ENCODE results near the gene SHC2. TPM values are rescaled to one million over a fixed set of nuclear protein-coding genes. Genes with fewer than 3 reads are reported as not detected.
"Not testable (repeated sequence)": the region's sequence is repeated elsewhere in the genome, so short reads cannot be mapped to it uniquely, and the experiment has no call there.

SHC2 gene
- total RNA-seq, 1 experiment from 2014 or later = 12.7 TPM

- DNase-seq (ENCODE audit: low spot score) = no peak
- in situ Hi-C loops (cut with HindIII; ENCODE audit: low sequenced_read_pairs) = no loop called here
Measured at GRCh38 chr19:455851-456546, 4.8 kb downstream of the SHC2 start.

- in situ Hi-C loops (cut with HindIII; ENCODE audit: low sequenced_read_pairs) = no loop called here
- no peak for DNase-seq (ENCODE audit: low spot score)
Measured at GRCh38 chr19:455031-455705, 5.7 kb downstream of the SHC2 start.

- in situ Hi-C loops (cut with HindIII; ENCODE audit: low sequenced_read_pairs) = no loop called here
- DNase-seq (ENCODE audit: low spot score) = no peak
Measured at GRCh38 chr19:453606-454005, 7.2 kb downstream of the SHC2 start.

GRCh38 chr19:452829-453228, 8.0 kb downstream of the SHC2 start:
- in situ Hi-C loops (cut with HindIII; ENCODE audit: low sequenced_read_pairs) = no loop called here

GRCh38 chr19:450912-451481, 9.8 kb downstream of the SHC2 start:
- DNase-seq (ENCODE audit: low spot score); in situ Hi-C loops (cut with HindIII; ENCODE audit: low sequenced_read_pairs): not testable (repeated sequence)

More at GRCh38 chr19:452829-453228, 8.0 kb downstream of the SHC2 start:
- no peak for DNase-seq (ENCODE audit: low spot score)

- no peak for DNase-seq (ENCODE audit: low spot score)
- in situ Hi-C loops (cut with HindIII; ENCODE audit: low sequenced_read_pairs) = no loop called here
Measured at GRCh38 chr19:449916-450315, 10.9 kb downstream of the SHC2 start.

- DNase-seq (ENCODE audit: low spot score) = no peak
- in situ Hi-C loops (cut with HindIII; ENCODE audit: low sequenced_read_pairs) = no loop called here
Measured at GRCh38 chr19:447816-448560, 12.8 kb downstream of the SHC2 start.

- no peak for DNase-seq (ENCODE audit: low spot score)
- in situ Hi-C loops (cut with HindIII; ENCODE audit: low sequenced_read_pairs) = no loop called here
Measured at GRCh38 chr19:447064-447426, 13.8 kb downstream of the SHC2 start.

GRCh38 chr19:444677-445210, 16.1 kb downstream of the SHC2 start:
- no peak for DNase-seq (ENCODE audit: low spot score)
- in situ Hi-C loops (cut with HindIII; ENCODE audit: low sequenced_read_pairs) = no loop called here

GRCh38 chr19:443005-443404, 17.8 kb downstream of the SHC2 start:
- in situ Hi-C loops (cut with HindIII; ENCODE audit: low sequenced_read_pairs) = no loop called here
- no peak for DNase-seq (ENCODE audit: low spot score)

GRCh38 chr19:442085-442484, 18.7 kb downstream of the SHC2 start:
- no peak for DNase-seq (ENCODE audit: low spot score)
- in situ Hi-C loops (cut with HindIII; ENCODE audit: low sequenced_read_pairs) = no loop called here

- in situ Hi-C loops (cut with HindIII; ENCODE audit: low sequenced_read_pairs) = no loop called here
- no peak for DNase-seq (ENCODE audit: low spot score)
Measured at GRCh38 chr19:441213-441836, 19.5 kb downstream of the SHC2 start.

GRCh38 chr19:440391-441212, 20.2 kb downstream of the SHC2 start:
- DNase-seq (ENCODE audit: low spot score) = no peak
- in situ Hi-C loops (cut with HindIII; ENCODE audit: low sequenced_read_pairs) = no loop called here

- in situ Hi-C loops (cut with HindIII; ENCODE audit: low sequenced_read_pairs) = no loop called here
- DNase-seq (ENCODE audit: low spot score) = no peak
Measured at GRCh38 chr19:439167-439900, 21.5 kb downstream of the SHC2 start.

GRCh38 chr19:438416-438958, 22.3 kb downstream of the SHC2 start:
- no peak for DNase-seq (ENCODE audit: low spot score)
- in situ Hi-C loops (cut with HindIII; ENCODE audit: low sequenced_read_pairs) = no loop called here

GRCh38 chr19:437041-437440, 23.8 kb downstream of the SHC2 start:
- in situ Hi-C loops (cut with HindIII; ENCODE audit: low sequenced_read_pairs) = no loop called here
- DNase-seq (ENCODE audit: low spot score) = no peak

GRCh38 chr19:436413-436950, 24.4 kb downstream of the SHC2 start:
- DNase-seq (ENCODE audit: low spot score) = no peak
- in situ Hi-C loops (cut with HindIII; ENCODE audit: low sequenced_read_pairs) = no loop called here
